ENCODE measurements around the gene PELI2.

The PELI2 gene

GRCh38 chr14:56172571-56172971, 54.4 kb downstream of the PELI2 start:
- no peak for DNase-seq (ENCODE audit: low read depth in 2 of 2)

- DNase-seq (ENCODE audit: low read depth in 2 of 2): no peak
Observed at GRCh38 chr14:56173365-56173922, 55.2 kb downstream of the PELI2 start.

GRCh38 chr14:56175773-56176172, 57.6 kb downstream of the PELI2 start:
- no peak for DNase-seq (ENCODE audit: low read depth in 2 of 2)

- DNase-seq (ENCODE audit: low read depth in 2 of 2): no peak
Observed at GRCh38 chr14:56176530-56176929, 58.3 kb downstream of the PELI2 start.

GRCh38 chr14:56177036-56177435, 58.8 kb downstream of the PELI2 start:
- no peak for DNase-seq (ENCODE audit: low read depth in 2 of 2)

GRCh38 chr14:56180754-56181542, 62.7 kb downstream of the PELI2 start:
- DNase-seq (ENCODE audit: low read depth in 2 of 2): no peak

- no peak for DNase-seq (ENCODE audit: low read depth in 2 of 2)
Observed at GRCh38 chr14:56181681-56182085, 63.5 kb downstream of the PELI2 start.

- no peak for DNase-seq (ENCODE audit: low read depth in 2 of 2)
Observed at GRCh38 chr14:56182410-56182809, 64.2 kb downstream of the PELI2 start.

- no peak for DNase-seq (ENCODE audit: low read depth in 2 of 2)
Observed at GRCh38 chr14:56183631-56184157, 65.5 kb downstream of the PELI2 start.

- no peak for DNase-seq (ENCODE audit: low read depth in 2 of 2)
Observed at GRCh38 chr14:56185992-56186391, 67.8 kb downstream of the PELI2 start.

- DNase-seq (ENCODE audit: low read depth in 2 of 2): no peak
Observed at GRCh38 chr14:56187736-56188135, 69.5 kb downstream of the PELI2 start.

- DNase-seq (ENCODE audit: low read depth in 2 of 2): no peak
Observed at GRCh38 chr14:56189307-56189706, 71.1 kb downstream of the PELI2 start.

GRCh38 chr14:56193347-56193746, 75.1 kb downstream of the PELI2 start:
- no peak for DNase-seq (ENCODE audit: low read depth in 2 of 2)

GRCh38 chr14:56194042-56194441, 75.8 kb downstream of the PELI2 start:
- DNase-seq (ENCODE audit: low read depth in 2 of 2): no peak

GRCh38 chr14:56195223-56195622, 77.0 kb downstream of the PELI2 start:
- DNase-seq (ENCODE audit: low read depth in 2 of 2): no peak

- peak in 1 of 2 donors; percentile 10 for DNase-seq (ENCODE audit: low read depth in 2 of 2)
Observed at GRCh38 chr14:56195704-56196103, 77.5 kb downstream of the PELI2 start.

- no peak for DNase-seq (ENCODE audit: low read depth in 2 of 2)
Observed at GRCh38 chr14:56196274-56196673, 78.1 kb downstream of the PELI2 start.

- DNase-seq (ENCODE audit: low read depth in 2 of 2): no peak
Observed at GRCh38 chr14:56197150-56197549, 78.9 kb downstream of the PELI2 start.

GRCh38 chr14:56198438-56198837, 80.2 kb downstream of the PELI2 start:
- no peak for DNase-seq (ENCODE audit: low read depth in 2 of 2)

- no peak for DNase-seq (ENCODE audit: low read depth in 2 of 2)
Observed at GRCh38 chr14:56199095-56199981, 81.1 kb downstream of the PELI2 start.

GRCh38 chr14:56199982-56200577, 81.9 kb downstream of the PELI2 start:
- no peak for DNase-seq (ENCODE audit: low read depth in 2 of 2)

GRCh38 chr14:56202256-56202655, 84.0 kb downstream of the PELI2 start:
- no peak for DNase-seq (ENCODE audit: low read depth in 2 of 2)
